Keratinocyte (primary cell): ENCODE results near the gene KCNN3. TPM values are rescaled to one million over a fixed set of nuclear protein-coding genes. Genes with fewer than 3 reads are reported as not detected.

Experiments
- DNase-seq: peaks from one replicate; pipeline ENCODE4 v3.0.0-alpha.2; 2011; ENCODE audit warnings: low read depth, missing footprints, low spot score
- FAIRE-seq: peaks from 2 replicates; lab custom pipeline; 2011; peaks lifted over from hg19 to GRCh38; lab: Jason Lieb, UNC
- H2AFZ ChIP-seq: 2 replicates; pipeline ENCODE4 v1.6.0; 2012; ENCODE audit warnings: low read length, control low read depth, inconsistent platforms; ENCODE audit not compliant: control insufficient read depth
- H3K27ac ChIP-seq: 2 replicates; pipeline ENCODE4 v1.5.1; 2011; ENCODE audit warnings: low read length; ENCODE audit not compliant: control insufficient read depth, insufficient read depth
- H3K27me3 ChIP-seq: 3 replicates; pipeline ENCODE4 v1.6.0; 2011; ENCODE audit warnings: low read length; ENCODE audit not compliant: control insufficient read depth, insufficient read depth; ENCODE audit errors: extremely low read depth
- H3K36me3 ChIP-seq, 2 experiments: 2 replicates in 1 of 2; 3 replicates in 1 of 2; pipeline ENCODE4 v1.5.1; 2011; ENCODE audit warnings: low read length in 2 of 2, mild to moderate bottlenecking in 1 of 2; ENCODE audit not compliant: control insufficient read depth in 2 of 2, insufficient read depth in 2 of 2; ENCODE audit errors: extremely low read depth in 1 of 2
- H3K4me1 ChIP-seq: 3 replicates; pipeline ENCODE4 v1.5.1; 2011; ENCODE audit warnings: low read length; ENCODE audit not compliant: control insufficient read depth, insufficient read depth; ENCODE audit errors: extremely low read depth
- H3K4me2 ChIP-seq: 3 replicates; pipeline ENCODE4 v1.6.0; 2011; ENCODE audit warnings: low read depth, low read length; ENCODE audit not compliant: control insufficient read depth, insufficient read depth; ENCODE audit errors: extremely low read depth
- H3K4me3 ChIP-seq, 3 experiments: fragments of 200-600 bp in 1 of 3; sonication (generic) in 1 of 3; 2 replicates in 2 of 3; 3 replicates in 1 of 3; pipeline ENCODE4 v1.5.1; 2011 to 2016; ENCODE audit warnings: low read length in 3 of 3, mild to moderate bottlenecking in 3 of 3, control low read depth in 2 of 3, inconsistent platforms in 1 of 3, low read depth in 1 of 3, mixed read lengths in 1 of 3, mixed run types in 1 of 3, moderate library complexity in 1 of 3; ENCODE audit not compliant: control insufficient read depth in 2 of 3, insufficient read depth in 2 of 3; ENCODE audit errors: extremely low read depth in 1 of 3
- H3K79me2 ChIP-seq: 2 replicates; pipeline ENCODE4 v1.6.0; 2012; ENCODE audit warnings: low read length; ENCODE audit not compliant: control insufficient read depth, insufficient read depth
- H3K9ac ChIP-seq: 3 replicates; pipeline ENCODE4 v1.6.0; 2011; ENCODE audit warnings: low read length; ENCODE audit not compliant: control insufficient read depth, insufficient read depth; ENCODE audit errors: extremely low read depth
- H3K9me1 ChIP-seq: 3 replicates; pipeline ENCODE4 v1.6.0; 2011; ENCODE audit warnings: low read length; ENCODE audit not compliant: control insufficient read depth, insufficient read depth; ENCODE audit errors: extremely low read depth
- H3K9me3 ChIP-seq: 2 replicates; pipeline ENCODE4 v1.5.1; 2012; ENCODE audit warnings: low read depth, low read length; ENCODE audit not compliant: control insufficient read depth
- H4K20me1 ChIP-seq: 3 replicates; pipeline ENCODE4 v1.6.0; 2011; ENCODE audit warnings: low read length; ENCODE audit not compliant: control insufficient read depth, insufficient read depth; ENCODE audit errors: extremely low read depth
- EZH2 ChIP-seq: IDR thresholded peaks from one replicate; pipeline ENCODE4 v1.6.1; 2012; ENCODE audit warnings: inconsistent platforms, mild to moderate bottlenecking, low read length, moderate library complexity
- dilution Hi-C: fragments of 300-500 bp; cut with MboI; formaldehyde crosslinking; loops from one replicate; pipeline ENCODE4 v1.7.0; 2020; ENCODE audit warnings: low sequenced_read_pairs; ENCODE audit not compliant: extremely low pct_ligation_motif_present
- polyA plus RNA-seq, 5 experiments: library from polyadenylated mRNA; depleted of rRNA in 3 of 5; stranded (reverse) in 3 of 5; stranded (forward) in 1 of 5; unstranded in 1 of 5; fragments of >200 nt; gene quantifications; 1 replicate in 1 of 5; 2 replicates in 3 of 5; 3 replicates in 1 of 5; pipeline versions ENCODE4 v1.2.1 to v1.2.3, GENCODE V29; 2011 to 2012; ENCODE audit warnings: missing spikeins in 2 of 5, low read depth in 1 of 5, low replicate concordance in 1 of 5
- TF ChIP-seq, protein P1 (sequence below), 3 experiments: IDR thresholded peaks in 1 of 3; conservative IDR thresholded peaks in 1 of 3; optimal IDR thresholded peaks in 1 of 3; 2 replicates in 2 of 3; 3 replicates in 1 of 3; pipeline versions ENCODE3 to v1.5.1; 2011; ENCODE audit warnings: low read length in 3 of 3, mild to moderate bottlenecking in 3 of 3, moderate library complexity in 2 of 3, control low read depth in 1 of 3, inconsistent platforms in 1 of 3; ENCODE audit not compliant: insufficient read depth in 2 of 3; ENCODE audit errors: extremely low read depth in 1 of 3

KCNN3 gene
- polyA plus RNA-seq, 1 donor (not counting 4 experiments of a cell fraction or from before 2014, with no cell fraction given) = 0.05 TPM

DNA sequence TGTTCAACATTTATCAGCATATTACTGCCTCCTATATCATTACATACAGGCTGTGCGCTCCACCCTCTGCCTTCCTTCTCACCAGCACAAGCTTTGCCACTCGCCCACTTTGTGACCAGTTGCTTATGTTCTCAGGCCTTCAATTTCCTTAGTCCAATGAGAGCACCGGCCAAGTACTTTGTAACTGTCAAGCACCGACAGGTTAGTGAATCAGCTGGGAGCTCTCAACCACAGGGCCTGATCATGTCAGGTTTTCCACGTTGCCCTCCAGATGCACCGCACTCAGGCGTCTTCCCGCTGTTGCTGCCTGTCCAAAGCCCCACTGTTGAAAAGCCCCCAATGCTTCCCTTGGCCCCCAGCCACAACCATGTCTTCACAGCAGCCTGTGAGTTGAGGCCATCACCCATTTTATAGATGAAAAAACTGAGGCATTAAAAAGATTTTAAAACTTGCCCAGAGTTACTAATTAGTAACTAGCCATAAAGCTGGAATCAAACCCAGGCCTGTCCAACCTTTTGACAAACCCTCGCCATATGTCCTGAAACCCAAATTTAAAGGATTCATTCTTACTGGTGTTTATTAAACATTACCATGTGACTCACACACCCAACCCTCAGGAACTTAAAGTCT, 3.4 kb upstream of the KCNN3 start:
- dilution Hi-C loops = no loop called here
- no peaks in the 10 kb centered on the region for H3K79me2 ChIP-seq
- H3K4me2 ChIP-seq = no peak overlapping the region
- no peaks in the 10 kb centered on the region for H3K36me3 ChIP-seq
- no peak for DNase-seq
- no peak overlapping the region for H3K4me3 ChIP-seq
- peaks cover 2% of the 10 kb centered on the region for H3K4me1 ChIP-seq
- no peaks in the 10 kb centered on the region for H3K9me1 ChIP-seq
- TF ChIP-seq, protein P1, sequence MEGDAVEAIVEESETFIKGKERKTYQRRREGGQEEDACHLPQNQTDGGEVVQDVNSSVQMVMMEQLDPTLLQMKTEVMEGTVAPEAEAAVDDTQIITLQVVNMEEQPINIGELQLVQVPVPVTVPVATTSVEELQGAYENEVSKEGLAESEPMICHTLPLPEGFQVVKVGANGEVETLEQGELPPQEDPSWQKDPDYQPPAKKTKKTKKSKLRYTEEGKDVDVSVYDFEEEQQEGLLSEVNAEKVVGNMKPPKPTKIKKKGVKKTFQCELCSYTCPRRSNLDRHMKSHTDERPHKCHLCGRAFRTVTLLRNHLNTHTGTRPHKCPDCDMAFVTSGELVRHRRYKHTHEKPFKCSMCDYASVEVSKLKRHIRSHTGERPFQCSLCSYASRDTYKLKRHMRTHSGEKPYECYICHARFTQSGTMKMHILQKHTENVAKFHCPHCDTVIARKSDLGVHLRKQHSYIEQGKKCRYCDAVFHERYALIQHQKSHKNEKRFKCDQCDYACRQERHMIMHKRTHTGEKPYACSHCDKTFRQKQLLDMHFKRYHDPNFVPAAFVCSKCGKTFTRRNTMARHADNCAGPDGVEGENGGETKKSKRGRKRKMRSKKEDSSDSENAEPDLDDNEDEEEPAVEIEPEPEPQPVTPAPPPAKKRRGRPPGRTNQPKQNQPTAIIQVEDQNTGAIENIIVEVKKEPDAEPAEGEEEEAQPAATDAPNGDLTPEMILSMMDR (optimal IDR thresholded peaks at IDR 0.05 in 1 of 3, IDR thresholded peaks at IDR 0.05 in 1 of 3, conservative IDR thresholded peaks at IDR 0.05 in 1 of 3; ENCODE audit: extremely low read depth in 1 of 3, insufficient read depth in 2 of 3, low read length in 3 of 3) = no peak
- TF ChIP-seq EZH2 = no peak
- H3K27ac ChIP-seq = no peak overlapping the region
- H4K20me1 ChIP-seq = no peaks in the 10 kb centered on the region
- H3K9ac ChIP-seq = no peak overlapping the region
- no peaks in the 10 kb centered on the region for H3K9me3 ChIP-seq
- peaks cover 20% of the 10 kb centered on the region for H3K27me3 ChIP-seq
- H2AFZ ChIP-seq = no peak overlapping the region
- no peak for FAIRE-seq

DNA sequence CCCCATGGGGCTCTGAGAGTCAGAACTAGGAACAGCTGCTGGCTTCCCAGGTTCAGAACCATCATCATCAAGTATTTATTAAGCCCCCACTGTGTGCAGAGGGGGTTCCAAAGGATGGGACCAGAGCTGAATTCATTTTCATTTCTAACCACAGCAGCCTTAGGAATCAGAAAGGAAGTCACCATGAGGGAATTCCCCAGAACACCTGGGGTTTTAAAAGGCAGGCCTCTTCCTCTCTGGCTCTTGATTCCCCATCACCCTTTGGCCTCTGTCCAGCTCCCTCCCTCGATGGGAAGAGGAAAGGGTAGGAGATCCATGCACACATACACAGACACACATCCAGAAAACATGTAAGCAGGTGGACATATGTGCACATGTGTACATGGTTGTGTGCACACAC, 1.3 kb upstream of the KCNN3 start:
- no peaks in the 10 kb centered on the region for H3K79me2 ChIP-seq
- H3K36me3 ChIP-seq = no peaks in the 10 kb centered on the region
- FAIRE-seq (no peak), DNase-seq (no peak)
- no peaks in the 10 kb centered on the region for H3K9me1 ChIP-seq
- H3K4me3 ChIP-seq = no peak overlapping the region
- dilution Hi-C loops = no loop called here
- TF ChIP-seq, protein P1 (optimal IDR thresholded peaks at IDR 0.05 in 1 of 3, IDR thresholded peaks at IDR 0.05 in 1 of 3, conservative IDR thresholded peaks at IDR 0.05 in 1 of 3; ENCODE audit: extremely low read depth in 1 of 3, insufficient read depth in 2 of 3, low read length in 3 of 3) = no peak
- no peak for TF ChIP-seq EZH2
- H3K4me2 ChIP-seq = no peak overlapping the region
- no peaks in the 10 kb centered on the region for H3K9me3 ChIP-seq
- H3K27ac ChIP-seq = no peak overlapping the region
- H3K4me1 ChIP-seq = peaks cover 10% of the 10 kb centered on the region
- peaks cover 26% of the 10 kb centered on the region for H3K27me3 ChIP-seq
- no peaks in the 10 kb centered on the region for H4K20me1 ChIP-seq
- H3K9ac ChIP-seq = no peak overlapping the region
- no peak overlapping the region for H2AFZ ChIP-seq
